Astrocyte (in vitro differentiated cells and primary cell): ENCODE results near the gene SH2D4B.

Source experiments
- EZH2 ChIP-seq: IDR thresholded peaks from 2 replicates; pipeline ENCODE4 v1.6.1; 2012; ENCODE audit warnings: mild to moderate bottlenecking, low read length, inconsistent platforms; ENCODE audit not compliant: insufficient read depth
- TF ChIP-seq, protein P1 (sequence below): IDR thresholded peaks from 2 replicates; pipeline ENCODE4 v1.5.1; 2011; ENCODE audit warnings: low read depth, mild to moderate bottlenecking, inconsistent platforms, low read length, moderate library complexity; ENCODE audit not compliant: insufficient read depth

DNA sequence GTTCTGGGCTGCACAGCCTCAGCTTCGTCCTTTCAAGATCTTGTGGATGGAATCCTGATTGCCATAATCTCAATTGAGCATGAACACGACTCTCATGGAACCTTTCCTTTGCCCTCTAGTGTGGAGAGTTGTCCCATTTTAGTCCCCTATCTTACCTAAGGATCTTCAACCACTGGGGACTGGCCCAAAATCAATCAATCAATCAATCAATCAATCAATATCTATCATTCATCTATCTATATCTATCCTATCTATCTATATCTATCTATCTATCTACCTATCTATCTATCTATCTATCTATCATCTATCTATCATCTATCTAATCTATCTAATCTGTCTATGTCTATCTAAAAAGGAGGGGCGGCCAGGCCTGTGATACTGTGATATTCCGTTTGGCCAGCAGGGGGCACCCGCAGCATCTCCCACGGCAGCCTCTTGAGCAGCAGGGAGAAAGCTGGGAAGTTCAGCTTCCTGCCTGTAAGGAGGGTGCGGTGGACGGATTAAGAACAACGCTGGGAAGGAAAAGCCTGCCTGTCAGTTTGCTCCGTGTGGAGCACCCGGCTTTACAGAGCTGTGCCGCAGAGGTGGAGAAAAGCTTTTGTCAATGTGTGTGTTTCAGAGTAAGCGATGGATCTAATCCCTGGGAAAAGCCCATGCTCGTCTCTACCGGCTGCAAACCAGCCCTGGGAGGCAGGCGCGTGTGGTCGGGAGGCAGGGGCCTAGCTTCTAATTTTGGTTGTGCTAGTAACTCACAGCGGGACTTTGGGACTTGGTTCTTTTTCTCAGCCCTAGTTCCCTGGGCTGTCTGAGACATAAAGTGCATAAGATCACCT lies 124.9 kb downstream of the SH2D4B start:
- TF ChIP-seq, protein P1, sequence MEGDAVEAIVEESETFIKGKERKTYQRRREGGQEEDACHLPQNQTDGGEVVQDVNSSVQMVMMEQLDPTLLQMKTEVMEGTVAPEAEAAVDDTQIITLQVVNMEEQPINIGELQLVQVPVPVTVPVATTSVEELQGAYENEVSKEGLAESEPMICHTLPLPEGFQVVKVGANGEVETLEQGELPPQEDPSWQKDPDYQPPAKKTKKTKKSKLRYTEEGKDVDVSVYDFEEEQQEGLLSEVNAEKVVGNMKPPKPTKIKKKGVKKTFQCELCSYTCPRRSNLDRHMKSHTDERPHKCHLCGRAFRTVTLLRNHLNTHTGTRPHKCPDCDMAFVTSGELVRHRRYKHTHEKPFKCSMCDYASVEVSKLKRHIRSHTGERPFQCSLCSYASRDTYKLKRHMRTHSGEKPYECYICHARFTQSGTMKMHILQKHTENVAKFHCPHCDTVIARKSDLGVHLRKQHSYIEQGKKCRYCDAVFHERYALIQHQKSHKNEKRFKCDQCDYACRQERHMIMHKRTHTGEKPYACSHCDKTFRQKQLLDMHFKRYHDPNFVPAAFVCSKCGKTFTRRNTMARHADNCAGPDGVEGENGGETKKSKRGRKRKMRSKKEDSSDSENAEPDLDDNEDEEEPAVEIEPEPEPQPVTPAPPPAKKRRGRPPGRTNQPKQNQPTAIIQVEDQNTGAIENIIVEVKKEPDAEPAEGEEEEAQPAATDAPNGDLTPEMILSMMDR: peak; percentile 56
- no peak for TF ChIP-seq EZH2
